H1 (cell line): ENCODE measurements around the gene PTPN3. TPM values are rescaled to one million over a fixed set of nuclear protein-coding genes. Genes with fewer than 3 reads are reported as not detected.

Source experiments
- CTCF ChIA-PET: fragments of 300-600 bp; sonication (Branson Sonifier 250); formaldehyde crosslinking; loops from one replicate; lab custom pipeline; 2021; ENCODE audit not compliant: partially characterized antibody; lab: Charles Lee
- POLR2A ChIA-PET: fragments of 300-600 bp; sonication (Branson Sonifier 250); formaldehyde crosslinking; loops from one replicate; lab custom pipeline; 2021; ENCODE audit warnings: inconsistent platforms; ENCODE audit not compliant: partially characterized antibody; lab: Charles Lee
- DNase-seq, 2 experiments: peaks; one replicate each; pipeline versions ENCODE4 v3.0.0 to v3.0.0-alpha.2; 2010 to 2022; ENCODE audit warnings: low spot score in 2 of 2, low read depth in 1 of 2, mixed read lengths in 1 of 2
- FAIRE-seq: peaks from 2 replicates; lab custom pipeline; 2011; peaks lifted over from hg19 to GRCh38; lab: Jason Lieb, UNC
- H2AFZ ChIP-seq: 2 replicates; pipeline ENCODE4 v1.8.1; 2012; ENCODE audit warnings: low read length, inconsistent platforms
- H2AK5ac ChIP-seq: 2 replicates; pipeline ENCODE4 v1.6.1; 2013; ENCODE audit warnings: low read depth, low read length
- H2BK120ac ChIP-seq: replicated peaks from 2 replicates; pipeline ENCODE3; 2013; ENCODE audit warnings: low read depth, low read length, inconsistent platforms
- H2BK12ac ChIP-seq: 2 replicates; pipeline ENCODE4 v1.6.1; 2013; ENCODE audit warnings: low read depth, low read length
- H2BK15ac ChIP-seq: 2 replicates; pipeline ENCODE4 v1.6.1; 2013; ENCODE audit warnings: low read length
- H2BK20ac ChIP-seq: 2 replicates; pipeline ENCODE4 v1.6.1; 2013; ENCODE audit warnings: low read length
- H2BK5ac ChIP-seq: 2 replicates; pipeline ENCODE4 v1.6.1; 2013; ENCODE audit warnings: low read depth, low read length
- H3K14ac ChIP-seq: 2 replicates; pipeline ENCODE4 v1.6.1; 2013; ENCODE audit warnings: inconsistent platforms; ENCODE audit not compliant: insufficient read length
- H3K18ac ChIP-seq: 2 replicates; pipeline ENCODE4 v1.6.1; 2013; ENCODE audit warnings: low read length; ENCODE audit errors: extremely low read depth
- H3K23ac ChIP-seq: 2 replicates; pipeline ENCODE4 v1.6.1; 2013; ENCODE audit warnings: inconsistent platforms; ENCODE audit not compliant: insufficient read length
- H3K23me2 ChIP-seq: 2 replicates; pipeline ENCODE4 v1.6.1; 2013; ENCODE audit warnings: low read depth, low read length
- H3K27ac ChIP-seq: 2 replicates; pipeline ENCODE4 v1.6.1; 2011; ENCODE audit warnings: low read depth, low read length, inconsistent platforms
- H3K27me3 ChIP-seq, 4 experiments: replicated peaks in 1 of 4; 1 replicate in 1 of 4; 2 replicates in 3 of 4; pipeline versions ENCODE4 v1.6.1 to v1.8.1; 2011 to 2013; ENCODE audit warnings: low read length in 3 of 4, mild to moderate bottlenecking in 3 of 4, inconsistent platforms in 2 of 4, mixed read lengths in 2 of 4, moderate library complexity in 1 of 4; ENCODE audit not compliant: control insufficient read depth in 3 of 4, insufficient read depth in 3 of 4; ENCODE audit errors: extremely low read depth in 1 of 4
- H3K36me3 ChIP-seq, 4 experiments: 2 replicates each; pipeline versions ENCODE4 v1.6.1 to v1.8.1; 2011 to 2013; ENCODE audit warnings: mild to moderate bottlenecking in 4 of 4, low read length in 3 of 4, moderate library complexity in 2 of 4, control low read depth in 1 of 4, inconsistent platforms in 1 of 4; ENCODE audit not compliant: insufficient read depth in 4 of 4, control insufficient read depth in 2 of 4
- H3K4ac ChIP-seq: replicated peaks from 2 replicates; pipeline ENCODE3; 2013; ENCODE audit warnings: low read length, low read depth, mixed read lengths, inconsistent platforms; ENCODE audit not compliant: insufficient read length
- H3K4me1 ChIP-seq, 4 experiments: replicated peaks in 1 of 4; 1 replicate in 1 of 4; 2 replicates in 3 of 4; pipeline versions ENCODE4 v1.6.1 to v1.8.1; 2011 to 2013; ENCODE audit warnings: low read length in 3 of 4, inconsistent platforms in 2 of 4, mixed read lengths in 1 of 4; ENCODE audit not compliant: insufficient read depth in 4 of 4, control insufficient read depth in 3 of 4
- H3K4me2 ChIP-seq, 2 experiments: 2 replicates each; pipeline versions ENCODE4 v1.6.1 to v1.8.1; 2011 to 2013; ENCODE audit warnings: low read depth in 2 of 2, low read length in 2 of 2, control low read depth in 1 of 2, inconsistent platforms in 1 of 2, mild to moderate bottlenecking in 1 of 2; ENCODE audit not compliant: insufficient read depth in 1 of 2
- H3K4me3 ChIP-seq, 4 experiments: fragments of 200-600, 300-600 bp in 1 of 4; sonication (generic), shearing (Covaris generic), sonication (Bioruptor Twin) in 1 of 4; 2 replicates each; pipeline versions ENCODE4 v1.5.1 to v1.8.1; 2011 to 2016; ENCODE audit warnings: low read length in 4 of 4, low read depth in 3 of 4, control low read depth in 2 of 4, inconsistent platforms in 2 of 4, mild to moderate bottlenecking in 2 of 4, mixed read lengths in 1 of 4, moderate library complexity in 1 of 4; ENCODE audit not compliant: insufficient read depth in 2 of 4; ENCODE audit errors: extremely low read depth in 1 of 4
- H3K56ac ChIP-seq: replicated peaks from 2 replicates; pipeline ENCODE3; 2013; ENCODE audit warnings: low read depth, mild to moderate bottlenecking, mixed read lengths, low read length, inconsistent platforms; ENCODE audit not compliant: insufficient read length
- H3K79me1 ChIP-seq: 2 replicates; pipeline ENCODE4 v1.6.1; 2013; ENCODE audit warnings: low read depth, low read length, control low read depth
- H3K79me2 ChIP-seq, 2 experiments: 2 replicates each; pipeline versions ENCODE4 v1.6.1 to v1.8.1; 2012 to 2013; ENCODE audit warnings: low read length in 2 of 2, mild to moderate bottlenecking in 2 of 2, inconsistent platforms in 1 of 2; ENCODE audit not compliant: insufficient read depth in 2 of 2, control insufficient read depth in 1 of 2
- H3K9ac ChIP-seq, 4 experiments: replicated peaks in 1 of 4; 1 replicate in 1 of 4; 2 replicates in 3 of 4; pipeline versions ENCODE4 v1.6.1 to v1.8.1; 2011 to 2013; ENCODE audit warnings: low read depth in 3 of 4, low read length in 3 of 4, control low read depth in 2 of 4, mild to moderate bottlenecking in 2 of 4, moderate library complexity in 2 of 4, inconsistent platforms in 1 of 4; ENCODE audit errors: extremely low read depth in 1 of 4
- H3K9me3 ChIP-seq, 2 experiments: 2 replicates each; pipeline versions ENCODE4 v1.6.1 to v1.8.1; 2012 to 2013; ENCODE audit warnings: mild to moderate bottlenecking in 2 of 2, moderate library complexity in 2 of 2, control low read depth in 1 of 2, inconsistent platforms in 1 of 2, low read depth in 1 of 2, low read length in 1 of 2, mixed read lengths in 1 of 2; ENCODE audit not compliant: insufficient read depth in 2 of 2
- H4K20me1 ChIP-seq, 2 experiments: replicated peaks in 1 of 2; 2 replicates each; pipeline versions ENCODE3 to v1.8.1; 2011 to 2013; ENCODE audit warnings: inconsistent platforms in 2 of 2, low read length in 2 of 2, mild to moderate bottlenecking in 1 of 2; ENCODE audit not compliant: insufficient read depth in 2 of 2, control insufficient read depth in 1 of 2
- H4K5ac ChIP-seq: 2 replicates; pipeline ENCODE4 v1.6.1; 2013; ENCODE audit warnings: low read length, low read depth, mixed read lengths, inconsistent platforms; ENCODE audit not compliant: insufficient read length
- H4K8ac ChIP-seq: 2 replicates; pipeline ENCODE4 v1.8.0; 2013; ENCODE audit warnings: mild to moderate bottlenecking, moderate library complexity, low read length, inconsistent platforms; ENCODE audit not compliant: insufficient read depth; ENCODE audit errors: extremely low read depth
- H4K91ac ChIP-seq: replicated peaks from 2 replicates; pipeline ENCODE3; 2013; ENCODE audit warnings: low read length, mixed read lengths, inconsistent platforms; ENCODE audit not compliant: insufficient read length
- CREB1 ChIP-seq: IDR thresholded peaks from 2 replicates; pipeline ENCODE4 v1.6.1; 2012; ENCODE audit warnings: inconsistent platforms
- HDAC6 ChIP-seq: IDR thresholded peaks from one replicate; pipeline ENCODE4 v1.7.1; 2012; ENCODE audit warnings: low read depth, mild to moderate bottlenecking, inconsistent platforms, low read length, moderate library complexity
- POU5F1 ChIP-seq: IDR thresholded peaks from 2 replicates; pipeline ENCODE4 v1.6.1; 2011; ENCODE audit warnings: low read depth, mild to moderate bottlenecking, low read length, moderate library complexity
- RAD21 ChIP-seq, 2 experiments: IDR thresholded peaks in 1 of 2; conservative IDR thresholded peaks in 1 of 2; 2 replicates each; pipeline ENCODE4 v1.6.1; 2011; ENCODE audit warnings: low read depth in 2 of 2, low read length in 2 of 2, improper control_type of control experiment in 1 of 2, inconsistent platforms in 1 of 2, mild to moderate bottlenecking in 1 of 2, moderate library complexity in 1 of 2
- SP1 ChIP-seq: IDR thresholded peaks from 2 replicates; pipeline ENCODE4 v1.6.1; 2011; ENCODE audit warnings: low read depth, low read length
- TAF1 ChIP-seq: IDR thresholded peaks from 2 replicates; pipeline ENCODE4 v1.6.1; 2011; ENCODE audit warnings: mild to moderate bottlenecking, low read depth, low read length
- TBP ChIP-seq: IDR thresholded peaks from 2 replicates; pipeline ENCODE4 v1.6.1; 2011; ENCODE audit warnings: low read depth, low read length, improper control_type of control experiment
- YY1 ChIP-seq: IDR thresholded peaks from 2 replicates; pipeline ENCODE4 v1.6.1; 2011; ENCODE audit warnings: low read depth, mild to moderate bottlenecking, low read length
- WGBS, 2 experiments: shearing (Covaris generic) in 1 of 2; methylation state at CpG; one replicate each; pipeline versions ENCODE4 v1.1.6 to v1.1.7; 2013 to 2015; ENCODE audit warnings: low lambda C conversion rate in 2 of 2, mixed read lengths in 2 of 2, inconsistent platforms in 1 of 2, low coverage in 1 of 2, missing lambda C conversion rate in 1 of 2; ENCODE audit not compliant: insufficient replicate concordance in 2 of 2, insufficient coverage in 1 of 2, insufficient read length in 1 of 2; ENCODE audit errors: extremely low coverage in 1 of 2, missing lambda C conversion rate in 1 of 2; 5-methylcytosine and 5-hydroxymethylcytosine counted together
- polyA plus RNA-seq, 7 experiments: library from polyadenylated mRNA; depleted of rRNA in 3 of 7; stranded (reverse) in 5 of 7; unstranded in 2 of 7; fragments of >200 nt in 5 of 7; fragments of 200-250 nt in 2 of 7; gene quantifications; 1 replicate in 5 of 7; 2 replicates in 1 of 7; 4 replicates in 1 of 7; pipeline versions ENCODE4 v1.2.1 to v1.2.3, GENCODE V29; 2011 to 2013; ENCODE audit warnings: missing spikeins in 2 of 7, mixed read lengths in 2 of 7
- total RNA-seq: library from RNA; stranded (reverse); fragmentation: NEBNext Ultra II Directional; extraction: Animal tissue kit (Norgen Biotek cat#: 25700); gene quantifications from 2 replicates; pipeline ENCODE4 v1.2.1, GENCODE V29; 2021

PTPN3 gene
- total and polyA plus RNA-seq, 2 of the 8 experiments (the other 6 are each of a cell fraction or from before 2014, with no cell fraction given): 2.9 to 3.7 TPM

- H3K9ac ChIP-seq: no peak overlapping the region
- no peak overlapping the region for H3K27ac ChIP-seq
- H2AK5ac ChIP-seq: no peak overlapping the region
- CTCF ChIA-PET: interaction anchor here (0.8 kb wide), 1 partner anchor 68 kb away, joined by 3 read pairs; no protein-coding TSS in a partner anchor
- no peak for TF ChIP-seq SP1
- TF ChIP-seq POU5F1: no peak
- TF ChIP-seq YY1: no peak
- TF ChIP-seq CREB1: no peak
- TF ChIP-seq TBP: no peak
- no peak for TF ChIP-seq HDAC6
- TF ChIP-seq TAF1: no peak
- no peak for TF ChIP-seq RAD21 (IDR thresholded peaks at IDR 0.05 in 1 of 2, conservative IDR thresholded peaks at IDR 0.05 in 1 of 2; ENCODE audit: low read depth in 2 of 2, low read length in 2 of 2)
- TF ChIP-seq, all 59 proteins: peak for 0
- H2BK15ac ChIP-seq: no peak overlapping the region
- H3K27me3 ChIP-seq: no peaks in the 10 kb centered on the region; a peak in 2 of 7 replicates
- FAIRE-seq: no peak
- H3K4ac ChIP-seq: no peak overlapping the region
- H2BK120ac ChIP-seq: no peak overlapping the region
- no peaks in the 10 kb centered on the region for H3K79me2 ChIP-seq
- no peak overlapping the region for H4K91ac ChIP-seq
- no peaks in the 10 kb centered on the region for H3K23me2 ChIP-seq
- DNase-seq: no peak
- no peak overlapping the region for H3K4me2 ChIP-seq
- H2BK20ac ChIP-seq: no peak overlapping the region
- H3K14ac ChIP-seq: no peak overlapping the region
- no peak overlapping the region for H3K4me3 ChIP-seq
- H2AFZ ChIP-seq: no peak overlapping the region
- H2BK5ac ChIP-seq: no peak overlapping the region
- POLR2A ChIA-PET: no interaction called here
- H3K18ac ChIP-seq: no peak overlapping the region
- H3K36me3 ChIP-seq: no peaks in the 10 kb centered on the region
- no peak overlapping the region for H4K8ac ChIP-seq
- H3K79me1 ChIP-seq: no peaks in the 10 kb centered on the region
- no peak overlapping the region for H2BK12ac ChIP-seq
- no peak overlapping the region for H3K23ac ChIP-seq
- H3K9me3 ChIP-seq: peaks cover 0 to 3% of the 10 kb centered on the region in 2 experiments; a peak in 1 of 4 replicates
- H3K4me1 ChIP-seq: no peaks in the 10 kb centered on the region
- no peaks in the 10 kb centered on the region for H4K20me1 ChIP-seq
- H3K56ac ChIP-seq: no peak overlapping the region
- H4K5ac ChIP-seq: no peak overlapping the region
- WGBS, 2 experiments: 90% methylated on average over 21 of the region's 36 CpGs; no CpG with 5 or more reads in 1 of the 2 experiments
Measured at GRCh38 chr9:109534151-109534550, 36.0 kb upstream of the PTPN3 start.
